ENCODE data around the gene CNTNAP4.

CNTNAP4 gene

DNA sequence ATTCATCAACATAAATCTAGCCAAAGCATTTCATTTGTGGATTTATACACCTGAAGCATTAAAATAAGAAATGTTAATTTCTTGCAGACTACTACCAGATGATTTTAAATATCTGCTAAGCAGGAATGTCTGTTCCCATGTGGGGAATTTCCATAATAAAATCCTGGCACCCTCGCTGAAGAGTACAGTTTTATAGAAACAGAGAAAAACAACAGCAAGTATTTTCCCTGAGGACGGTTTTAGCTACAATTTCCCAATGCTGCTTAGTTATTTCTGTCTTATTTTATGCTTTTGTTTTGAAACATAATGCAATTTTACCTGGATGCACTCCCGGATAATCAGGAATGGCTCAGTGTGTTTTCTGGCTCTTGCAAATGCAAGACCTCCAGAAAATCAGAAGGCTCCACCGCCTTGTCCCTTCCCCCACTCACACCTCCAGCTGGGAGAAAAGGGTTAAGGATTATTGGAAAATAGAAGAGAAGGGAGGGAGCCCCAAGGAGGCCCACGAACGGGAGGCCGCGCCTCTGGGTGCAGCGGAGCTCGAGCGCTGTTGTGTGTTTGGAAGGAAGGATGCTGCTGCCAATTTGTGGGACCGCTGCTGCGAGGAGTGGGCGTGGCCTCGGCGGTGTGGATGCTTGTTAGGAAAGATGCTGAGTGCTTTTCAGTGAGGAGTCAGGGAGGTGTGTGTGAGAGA lies at the start of gene CNTNAP4:
Gene CNTNAP4 (plus strand): TSS at position 657 of the 694 bp plus-strand sequence. CDS start 262 bp downstream, outside the sequence.
- DNase-seq (ENCODE audit: low read depth): no peak

- no peak for DNase-seq (ENCODE audit: low read depth)
These were observed 48.6 kb upstream of the CNTNAP4 start for GRCh38 chr16:76228546-76229146.

DNA sequence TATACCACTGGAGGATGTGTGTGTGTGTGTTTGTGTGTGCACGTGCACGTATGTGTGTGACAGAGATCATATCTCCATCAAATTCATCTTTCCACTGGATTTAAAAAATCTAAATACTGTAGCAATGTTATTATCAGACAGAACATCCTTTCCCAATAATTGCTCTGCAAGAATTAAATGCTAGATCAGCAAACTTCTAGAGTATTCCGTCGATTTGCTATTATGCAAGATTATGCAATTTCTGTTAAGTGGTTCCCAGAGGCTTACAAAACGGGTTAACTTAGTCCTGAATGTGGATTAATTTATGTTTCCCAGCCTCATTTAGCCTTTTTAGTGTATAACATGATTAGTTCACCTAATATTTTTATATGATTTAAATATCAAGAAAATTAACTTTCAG lies 44.5 kb upstream of the CNTNAP4 start:
- no peak for DNase-seq (ENCODE audit: low read depth)

- no peak for DNase-seq (ENCODE audit: low read depth)
These were observed 42.2 kb upstream of the CNTNAP4 start for GRCh38 chr16:76235025-76235424.

GRCh38 chr16:76235426-76235825 lies 41.8 kb upstream of the CNTNAP4 start:
- no peak for DNase-seq (ENCODE audit: low read depth)

DNA sequence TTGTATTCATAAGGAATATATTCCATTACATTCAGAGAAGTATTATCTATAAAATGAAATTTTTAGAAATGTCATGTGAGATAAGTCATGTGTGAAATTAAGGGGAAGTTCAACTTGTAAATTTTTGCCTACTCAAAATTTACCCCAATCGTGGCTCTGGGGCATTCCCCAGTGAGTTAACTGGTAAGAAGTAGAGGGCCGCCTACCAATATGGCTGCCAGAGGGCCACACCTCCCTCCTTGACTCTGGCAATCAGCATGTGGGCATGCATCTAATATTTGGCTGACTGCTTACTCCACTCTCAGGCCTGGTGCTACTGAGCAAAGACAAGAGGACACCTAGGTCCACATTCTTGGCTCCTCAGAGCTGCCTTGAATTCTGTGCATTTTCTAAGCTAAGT lies 39.7 kb upstream of the CNTNAP4 start:
- no peak for DNase-seq (ENCODE audit: low read depth)

- DNase-seq (ENCODE audit: low read depth): no peak
These were observed 35.4 kb upstream of the CNTNAP4 start for GRCh38 chr16:76241755-76242154.

GRCh38 chr16:76243620-76244019 lies 33.6 kb upstream of the CNTNAP4 start:
- DNase-seq (ENCODE audit: low read depth): no peak

- DNase-seq (ENCODE audit: low read depth): no peak
These were observed 30.6 kb upstream of the CNTNAP4 start for GRCh38 chr16:76246587-76246986.

- DNase-seq (ENCODE audit: low read depth): peak; percentile 41
These were observed 11.7 kb upstream of the CNTNAP4 start for GRCh38 chr16:76265434-76266045.

GRCh38 chr16:76268824-76269223 lies 8.4 kb upstream of the CNTNAP4 start:
- DNase-seq (ENCODE audit: low read depth): no peak

DNA sequence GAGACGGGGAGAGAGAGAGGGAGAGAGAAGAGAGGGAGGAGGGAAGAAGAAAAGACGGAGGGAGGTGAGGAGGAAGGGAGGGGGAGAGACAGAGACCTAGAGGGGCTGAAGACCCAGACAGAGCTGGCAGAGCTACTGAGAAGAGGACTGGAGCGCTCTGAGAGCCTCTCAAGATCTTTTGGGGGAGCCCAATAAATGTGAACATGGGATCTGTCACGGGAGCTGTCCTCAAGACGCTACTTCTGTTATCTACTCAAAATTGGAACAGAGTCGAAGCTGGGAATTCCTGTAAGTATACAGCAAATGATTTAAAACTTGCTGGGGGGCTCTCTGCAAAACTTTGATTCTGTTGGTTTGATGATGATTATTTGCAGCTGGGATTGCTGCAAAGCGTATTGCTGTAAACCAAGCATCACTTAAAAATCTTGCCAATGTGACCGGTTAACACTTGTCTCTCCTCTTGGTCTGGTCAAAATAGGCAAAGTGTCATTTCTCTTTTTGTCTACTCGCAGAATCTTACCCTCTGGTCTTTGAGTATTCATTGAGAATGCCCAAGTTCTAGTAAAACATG lies 344 bp downstream of the CNTNAP4 start:
- DNase-seq (ENCODE audit: low read depth): no peak

DNA sequence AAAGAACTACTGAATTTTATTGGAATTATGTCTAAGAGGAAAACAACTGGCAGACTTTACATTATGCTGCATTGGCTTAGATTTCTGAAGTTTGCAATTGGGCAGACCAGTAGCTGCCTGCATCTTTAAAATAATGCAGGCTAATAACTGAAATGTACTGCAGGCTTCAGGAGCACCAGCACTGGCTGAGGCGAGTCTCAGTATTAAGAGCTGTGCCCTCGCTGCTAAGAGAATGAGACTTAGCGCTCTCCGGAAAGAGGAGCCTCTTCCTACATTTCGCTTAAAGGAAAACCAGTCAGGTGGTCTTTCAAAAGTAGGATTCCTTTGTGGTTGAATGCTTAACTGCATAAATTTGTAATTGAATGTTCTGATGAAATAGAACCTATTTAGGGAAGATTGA lies 885 bp downstream of the CNTNAP4 start:
- DNase-seq (ENCODE audit: low read depth): no peak

DNA sequence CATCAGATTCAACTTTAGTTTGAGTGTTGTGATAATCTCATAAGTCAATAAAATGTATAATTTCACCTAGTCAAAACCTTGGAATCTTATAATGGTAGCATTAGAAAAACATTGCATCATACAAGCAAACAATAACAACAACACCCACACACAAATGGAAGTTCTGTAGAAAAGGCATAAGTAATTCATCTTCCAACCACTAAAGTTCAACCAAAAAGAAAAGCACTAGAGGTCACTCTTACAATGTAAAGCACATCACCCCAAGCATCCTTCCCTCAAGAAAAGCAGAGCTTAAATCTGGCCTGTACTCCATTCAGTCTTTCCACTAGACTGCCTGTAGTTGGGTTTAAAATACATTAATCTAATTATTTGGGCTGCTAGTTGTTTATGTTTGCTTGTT lies 1.8 kb downstream of the CNTNAP4 start:
- DNase-seq (ENCODE audit: low read depth): peak; percentile 41

GRCh38 chr16:76280421-76281215 lies 3.4 kb downstream of the CNTNAP4 start:
- no peak for DNase-seq (ENCODE audit: low read depth)

GRCh38 chr16:76287466-76287865 lies 10.3 kb downstream of the CNTNAP4 start:
- peak; percentile 25 for DNase-seq (ENCODE audit: low read depth)

DNA sequence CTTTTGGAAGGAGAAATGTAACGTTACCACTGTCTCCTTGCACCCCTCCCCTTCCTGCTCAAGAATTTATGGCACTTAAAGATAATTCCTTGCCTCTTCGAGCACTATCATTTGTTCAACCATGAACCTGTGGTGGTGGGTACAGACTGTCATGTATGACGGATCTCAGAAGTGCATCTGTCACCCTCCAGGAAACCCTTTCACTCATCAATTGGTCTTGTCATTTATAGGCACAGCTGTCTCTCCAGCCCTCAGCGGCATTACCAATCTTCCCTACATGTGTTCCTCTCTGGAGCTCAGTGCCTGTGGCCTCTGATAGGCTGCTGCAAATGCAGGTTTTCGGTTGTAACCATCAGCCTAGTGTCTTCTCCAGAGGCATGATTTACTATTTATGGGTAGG lies 15.0 kb downstream of the CNTNAP4 start:
- no peak for DNase-seq (ENCODE audit: low read depth)

DNA sequence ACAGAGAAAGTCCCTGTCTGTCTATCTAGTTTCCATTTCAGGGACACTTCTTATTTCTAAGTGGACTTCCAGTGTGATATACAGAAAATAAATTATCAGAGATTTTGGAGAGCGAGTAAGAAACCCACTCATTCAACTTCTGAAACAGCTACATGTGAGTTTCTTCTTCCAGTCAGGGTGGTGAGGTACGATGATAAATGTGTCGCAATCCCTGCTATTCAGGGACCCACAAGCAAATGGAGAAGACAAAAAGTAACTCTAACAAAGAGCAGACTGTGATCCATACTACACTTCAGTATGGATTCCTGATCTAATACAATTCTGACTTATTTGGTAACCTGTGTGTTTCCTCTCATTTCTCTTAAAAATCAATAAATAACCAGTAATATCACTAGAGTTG lies 16.8 kb downstream of the CNTNAP4 start:
- peak; percentile 21 for DNase-seq (ENCODE audit: low read depth)

- peak; percentile 31 for DNase-seq (ENCODE audit: low read depth)
These were observed 17.4 kb downstream of the CNTNAP4 start for GRCh38 chr16:76294396-76295214.

GRCh38 chr16:76297941-76298340 lies 20.7 kb downstream of the CNTNAP4 start:
- no peak for DNase-seq (ENCODE audit: low read depth)

DNA sequence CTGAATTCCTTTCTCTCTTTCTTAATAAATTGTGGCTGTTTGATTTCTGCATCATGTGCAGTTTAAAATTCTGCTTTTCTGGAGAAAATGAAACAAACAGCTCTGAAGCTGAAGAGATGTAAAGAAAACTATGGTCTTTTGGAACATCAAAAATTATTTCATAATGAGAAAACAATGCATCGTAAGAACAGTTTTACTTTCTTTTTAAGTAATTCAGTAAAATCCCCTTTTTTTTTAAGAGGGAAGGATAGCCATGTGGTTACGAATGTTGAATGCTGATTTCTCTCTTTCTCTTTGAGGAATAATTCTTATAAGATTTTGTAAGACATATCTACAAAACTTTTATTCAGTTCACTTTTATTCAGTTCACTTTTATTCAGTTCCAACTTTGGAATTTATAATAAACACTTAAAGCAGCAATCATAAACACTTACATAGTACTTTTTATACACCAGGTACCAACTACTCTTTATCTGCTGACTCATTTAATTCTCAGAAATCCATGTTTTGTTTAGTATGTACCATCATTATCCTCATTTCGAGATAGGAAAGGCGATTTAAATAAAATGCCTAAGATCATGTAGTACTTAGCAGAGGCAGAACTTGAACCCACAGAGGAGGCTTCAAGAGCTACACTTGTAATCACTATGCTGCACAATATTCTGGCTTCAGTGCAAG lies 26.6 kb downstream of the CNTNAP4 start:
- DNase-seq (ENCODE audit: low read depth): no peak
